ENCODE results near the gene PLPPR1.

- TF ChIP-seq CTCF (IDR thresholded peaks at IDR 0.05), result no peak
- no peak for TF ChIP-seq POLR2A (IDR thresholded peaks at IDR 0.05)
Measured at GRCh38 chr9:101062686-101063085, 34.2 kb downstream of the PLPPR1 start.
